ENCODE measurements around the gene DLGAP1. TPM values are rescaled to one million over a fixed set of nuclear protein-coding genes. Genes with fewer than 3 reads are reported as not detected.

DLGAP1 gene
- total and polyA plus RNA-seq, 2 of the 4 experiments (the other 2 are of a cell fraction), result under 0.01 to 0.09 TPM

- H3K36me3 ChIP-seq (ENCODE audit: control insufficient read depth, insufficient read depth, low read length), result peaks cover 14% of the 10 kb centered on the region
- ChIA-PET POLR2A (ENCODE audit: unreplicated experiment) (no interaction called here), CTCF (interaction anchor here (0.6 to 0.9 kb wide), 2 partner anchors 131 to 217 kb away, joined by 3 to 4 read pairs; no protein-coding TSS in a partner anchor)
- H3K23ac ChIP-seq (ENCODE audit: low read depth, low read length), result no peak overlapping the region
- H3K9me1 ChIP-seq (ENCODE audit: insufficient read depth, low read length), result peaks cover 2% of the 10 kb centered on the region; the same call in 1 of the 2 replicates
- no CpG with 5 or more reads among the region's 2 CpGs for WGBS, 2 experiments (ENCODE audit: extremely low coverage in 2 of 2, insufficient read length in 1 of 2)
- H3K9ac ChIP-seq (ENCODE audit: low read depth, low read length), result no peak overlapping the region
- peaks cover 15% of the 10 kb centered on the region; the same call in 1 of the 2 replicates for H4K20me1 ChIP-seq (ENCODE audit: insufficient read depth, low read length)
- H2AFZ ChIP-seq (replicated peaks; ENCODE audit: low read length, poor library complexity), result no peak overlapping the region
- no peak overlapping the region for H3K56ac ChIP-seq (ENCODE audit: extremely low read depth, insufficient read depth, low read length)
- H3K27me3 ChIP-seq (ENCODE audit: control insufficient read depth, insufficient read depth, low read length), result no peaks in the 10 kb centered on the region
- no peaks in the 10 kb centered on the region; the same call in 1 of the 2 replicates for H3K9me3 ChIP-seq (ENCODE audit: control insufficient read depth, insufficient read depth, low read length)
- no peak overlapping the region for H4K5ac ChIP-seq (ENCODE audit: low read depth, low read length)
- intact Hi-C loops (cut with micrococcal nuclease) (no loop called here), dilution Hi-C loops (cut with HindIII; ENCODE audit: low sequenced_read_pairs, unreplicated experiment) (no loop called here), in situ Hi-C loops (cut with MboI; ENCODE audit: low sequenced_read_pairs) (no loop called here)
- DNase-seq (peak; percentile 56), ATAC-seq (ENCODE audit: low read depth) (peak; percentile 33; the same call in 1 of the 2 replicates)
- H4K8ac ChIP-seq (ENCODE audit: low read depth in 2 of 2, low read length in 2 of 2), result no peak overlapping the region
- H3K14ac ChIP-seq (replicated peaks; ENCODE audit: low read depth, low read length), result no peak overlapping the region
- H2BK15ac ChIP-seq (ENCODE audit: low read depth, low read length), result no peak overlapping the region
- H3K18ac ChIP-seq (ENCODE audit: low read depth, low read length), result no peak overlapping the region
- BruUV-seq (replicated peaks), result no TSS peak
- H2BK5ac ChIP-seq (ENCODE audit: low read depth, low read length, poor library complexity, severe bottlenecking), result peak overlapping the region; percentile 33
- H3K27ac ChIP-seq (ENCODE audit: insufficient read depth, low read length), result no peak overlapping the region
- H2BK20ac ChIP-seq (ENCODE audit: low read depth, low read length), result no peak overlapping the region
- H2BK120ac ChIP-seq (ENCODE audit: low read depth, low read length), result no peak overlapping the region
- no peak overlapping the region for H3K4me3 ChIP-seq (ENCODE audit: insufficient read depth, low read depth, low read length)
- H3K4me2 ChIP-seq (ENCODE audit: low read depth, low read length), result no peak overlapping the region
- peak; percentile 28; the same call in 1 of the 2 replicates for TF ChIP-seq BHLHE40 (IDR thresholded peaks at IDR 0.05; ENCODE audit: low read depth, low read length)
- no peak for TF ChIP-seq CHD1 (IDR thresholded peaks at IDR 0.05; ENCODE audit: low read depth, low read length)
- H2AK9ac ChIP-seq (replicated peaks; ENCODE audit: low read depth, low read length, poor library complexity), result no peak overlapping the region
- peaks cover 10% of the 10 kb centered on the region for H3K4me1 ChIP-seq (ENCODE audit: control insufficient read depth, insufficient read depth, low read length)
- H3K79me1 ChIP-seq (ENCODE audit: low read depth in 1 of 2, low read length in 2 of 2), result peaks cover 3 to 27% of the 10 kb centered on the region in 2 experiments
- H4K91ac ChIP-seq (ENCODE audit: insufficient read depth, low read depth, low read length), result no peak overlapping the region
- H2AK5ac ChIP-seq (ENCODE audit: low read depth, low read length), result no peak overlapping the region
- H3K4ac ChIP-seq (ENCODE audit: low read depth, low read length), result no peak overlapping the region
These were observed 992.1 kb downstream of the DLGAP1 start for GRCh38 chr18:3463051-3463450.
